GM12801 (cell line): Measurements from ENCODE around the gene MYO5B.

Source experiments
- CTCF ChIP-seq: IDR thresholded peaks from one replicate; pipeline ENCODE4 v1.5.1; 2011; ENCODE audit warnings: control low read depth; ENCODE audit not compliant: insufficient read length; ENCODE audit errors: extremely low read depth

The MYO5B gene

GRCh38 chr18:49901862-49902340 lies 293.0 kb downstream of the MYO5B start:
- no peak for TF ChIP-seq CTCF

- no peak for TF ChIP-seq CTCF
Measured at GRCh38 chr18:49899657-49900330, 295.2 kb downstream of the MYO5B start.

- no peak for TF ChIP-seq CTCF
Measured at GRCh38 chr18:49898421-49898820, 296.5 kb downstream of the MYO5B start.

GRCh38 chr18:49894517-49895226 lies 300.3 kb downstream of the MYO5B start:
- TF ChIP-seq CTCF: no peak

- TF ChIP-seq CTCF: no peak
Measured at GRCh38 chr18:49893036-49893435, 301.9 kb downstream of the MYO5B start.

- no peak for TF ChIP-seq CTCF
Measured at GRCh38 chr18:49892148-49892924, 302.6 kb downstream of the MYO5B start.

GRCh38 chr18:49890041-49890440 lies 304.9 kb downstream of the MYO5B start:
- TF ChIP-seq CTCF: no peak
